BJ (cell line): ENCODE data around the gene TPH2. TPM values are rescaled to one million over a fixed set of nuclear protein-coding genes. Genes with fewer than 3 reads are reported as not detected.

Experiments
- CTCF ChIA-PET: fragments of 350-600 bp; formaldehyde crosslinking; extraction: SDS; loops from one replicate; lab custom pipeline; 2021; ENCODE audit warnings: antibody characterized with exemption, inconsistent platforms; lab: Yijun Ruan, JAX
- POLR2A ChIA-PET: fragments of 300-600 bp; sonication (Branson Sonifier 250); formaldehyde crosslinking; extraction: SDS; loops from one replicate; lab custom pipeline; 2021; ENCODE audit warnings: antibody characterized with exemption; lab: Charles Lee
- DNase-seq: peaks from one replicate; pipeline ENCODE4 v3.0.0-alpha.2; 2011; ENCODE audit warnings: low read depth
- H3K27me3 ChIP-seq: 2 replicates; pipeline ENCODE4 v1.6.0; 2011; ENCODE audit warnings: low read length; ENCODE audit not compliant: control insufficient read depth, insufficient read depth
- H3K36me3 ChIP-seq: 2 replicates; pipeline ENCODE4 v1.5.1; 2011; ENCODE audit warnings: low read length; ENCODE audit not compliant: control insufficient read depth, insufficient read depth
- H3K4me3 ChIP-seq: 2 replicates; pipeline ENCODE4 v1.5.1; 2011; ENCODE audit warnings: low read depth, mild to moderate bottlenecking, control low read depth, low read length
- polyA plus RNA-seq: library from polyadenylated mRNA; depleted of rRNA; stranded (reverse); fragments of >200 nt; gene quantifications from 2 replicates; pipeline ENCODE4 v1.2.3, GENCODE V29; 2011
- TF ChIP-seq, protein P1 (sequence below): IDR thresholded peaks from 2 replicates; pipeline ENCODE4 v1.5.1; 2011; ENCODE audit warnings: low read depth, mild to moderate bottlenecking, control low read depth, inconsistent platforms, low read length, moderate library complexity; ENCODE audit not compliant: insufficient read depth

TPH2 gene
- polyA plus RNA-seq, 1 experiment: not detected

DNA sequence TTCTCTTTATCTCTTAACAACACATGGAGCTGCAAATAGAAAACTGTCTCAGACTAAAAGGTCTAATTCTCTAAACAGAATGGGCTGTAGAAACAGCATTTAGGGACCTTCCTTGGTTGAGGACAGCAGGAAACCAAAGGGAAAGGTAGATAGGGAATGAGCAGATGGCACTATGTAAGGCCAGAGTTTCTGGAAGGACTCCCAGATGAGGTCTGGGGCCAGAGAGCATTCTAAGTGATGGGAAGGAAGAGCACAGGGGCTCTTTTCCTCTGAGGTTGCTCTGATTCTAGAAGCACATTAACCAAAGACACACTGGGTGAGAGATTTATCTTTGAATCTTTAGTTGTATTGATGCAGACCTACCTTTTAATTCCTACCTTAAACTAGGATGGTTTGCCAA, 79.4 kb downstream of the TPH2 start:
- POLR2A ChIA-PET: no interaction called here

DNA sequence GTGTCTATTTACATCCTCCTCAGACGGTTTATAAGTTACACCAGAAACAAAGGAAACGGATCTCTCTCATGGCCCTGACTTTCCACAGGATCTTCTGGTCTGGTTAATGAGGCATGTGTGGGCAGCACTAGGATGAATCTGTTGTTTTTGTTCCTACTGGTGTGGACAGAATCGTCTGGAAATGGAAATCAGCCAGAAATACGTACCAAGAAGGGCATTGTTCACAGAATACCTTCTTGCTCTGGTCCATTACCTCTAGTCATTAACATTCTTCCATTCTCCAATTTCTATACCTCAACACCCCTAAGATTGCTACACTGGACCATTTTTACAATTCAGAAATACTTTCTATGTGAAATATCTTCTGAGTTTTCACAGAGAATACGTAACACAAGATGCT, 86.0 kb downstream of the TPH2 start:
- Histone ChIP-seq H3K27me3 (peaks cover 1% of the 10 kb centered on the region; the same call in 1 of the 2 replicates), H3K4me3 (no peak overlapping the region), H3K36me3 (no peaks in the 10 kb centered on the region)
- no peak for DNase-seq
- POLR2A ChIA-PET: no interaction called here
- TF ChIP-seq, protein P1, sequence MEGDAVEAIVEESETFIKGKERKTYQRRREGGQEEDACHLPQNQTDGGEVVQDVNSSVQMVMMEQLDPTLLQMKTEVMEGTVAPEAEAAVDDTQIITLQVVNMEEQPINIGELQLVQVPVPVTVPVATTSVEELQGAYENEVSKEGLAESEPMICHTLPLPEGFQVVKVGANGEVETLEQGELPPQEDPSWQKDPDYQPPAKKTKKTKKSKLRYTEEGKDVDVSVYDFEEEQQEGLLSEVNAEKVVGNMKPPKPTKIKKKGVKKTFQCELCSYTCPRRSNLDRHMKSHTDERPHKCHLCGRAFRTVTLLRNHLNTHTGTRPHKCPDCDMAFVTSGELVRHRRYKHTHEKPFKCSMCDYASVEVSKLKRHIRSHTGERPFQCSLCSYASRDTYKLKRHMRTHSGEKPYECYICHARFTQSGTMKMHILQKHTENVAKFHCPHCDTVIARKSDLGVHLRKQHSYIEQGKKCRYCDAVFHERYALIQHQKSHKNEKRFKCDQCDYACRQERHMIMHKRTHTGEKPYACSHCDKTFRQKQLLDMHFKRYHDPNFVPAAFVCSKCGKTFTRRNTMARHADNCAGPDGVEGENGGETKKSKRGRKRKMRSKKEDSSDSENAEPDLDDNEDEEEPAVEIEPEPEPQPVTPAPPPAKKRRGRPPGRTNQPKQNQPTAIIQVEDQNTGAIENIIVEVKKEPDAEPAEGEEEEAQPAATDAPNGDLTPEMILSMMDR: no peak
- CTCF ChIA-PET: interaction anchor here (2.0 kb wide), 1 partner anchor 8 kb away, joined by 7 read pairs; no protein-coding TSS in a partner anchor

More for the DNA sequence above, 79.4 kb downstream of the TPH2 start:
- Histone ChIP-seq H3K27me3 (peaks cover 3% of the 10 kb centered on the region; the same call in 1 of the 2 replicates), H3K4me3 (no peak overlapping the region), H3K36me3 (no peaks in the 10 kb centered on the region)
- DNase-seq: no peak
- TF ChIP-seq, protein P1: no peak
- CTCF ChIA-PET: interaction anchor here (0.7 to 1.2 kb wide), 3 partner anchors 10 to 264 kb away, joined by 3 to 7 read pairs (median 3); no protein-coding TSS in a partner anchor

DNA sequence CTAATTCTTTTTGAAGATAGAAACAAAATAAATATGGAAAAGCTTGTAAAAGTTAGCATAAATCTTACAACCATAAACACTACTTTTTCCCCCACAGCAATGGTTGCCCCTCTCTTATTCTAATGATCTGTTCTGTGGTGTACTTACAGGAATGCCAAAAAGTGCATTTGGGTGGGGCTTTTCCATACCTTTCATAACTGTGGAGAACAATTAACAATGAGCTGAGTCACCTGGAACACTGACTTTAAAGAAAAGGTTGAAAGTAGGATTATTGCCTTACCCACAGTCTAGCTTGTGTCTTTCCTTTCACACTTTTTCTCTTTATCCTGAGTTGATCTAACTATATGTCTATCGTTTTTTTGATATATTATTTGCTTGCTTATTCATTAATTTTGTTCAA, 86.9 kb downstream of the TPH2 start:
- Histone ChIP-seq H3K36me3 (no peaks in the 10 kb centered on the region), H3K4me3 (no peak overlapping the region), H3K27me3 (peaks cover 1% of the 10 kb centered on the region; the same call in 1 of the 2 replicates)
- ChIA-PET POLR2A (no interaction called here), CTCF (interaction anchor here (2.0 kb wide), 1 partner anchor 9 kb away, joined by 7 read pairs; no protein-coding TSS in a partner anchor)
- DNase-seq: no peak
- TF ChIP-seq, protein P1: no peak

DNA sequence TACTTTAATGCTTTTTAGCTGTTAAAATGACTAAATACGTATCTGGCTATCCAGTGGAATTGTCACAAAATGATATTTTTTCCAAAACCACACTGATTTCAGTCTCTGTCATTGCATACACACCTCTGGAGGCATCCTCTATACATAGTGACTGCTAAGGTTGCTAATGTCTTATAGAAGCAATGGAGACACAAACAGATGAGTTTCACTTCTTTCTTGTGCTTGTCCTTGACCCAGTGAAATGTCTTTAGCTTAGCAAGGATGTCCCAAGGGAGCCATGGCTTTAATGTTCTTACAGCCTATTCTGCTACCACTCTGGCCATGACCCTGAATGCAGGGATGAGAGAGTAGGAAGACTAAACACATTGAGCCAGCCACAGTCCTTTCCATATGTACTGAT, 90.3 kb downstream of the TPH2 start:
- CTCF ChIA-PET: interaction anchor here (2.2 kb wide), 1 partner anchor 10 kb away, joined by 7 read pairs; no protein-coding TSS in a partner anchor
- TF ChIP-seq, protein P1: no peak
- Histone ChIP-seq H3K36me3 (no peaks in the 10 kb centered on the region), H3K4me3 (no peak overlapping the region), H3K27me3 (peaks cover 1% of the 10 kb centered on the region; the same call in 1 of the 2 replicates)
- no peak for DNase-seq
- POLR2A ChIA-PET: no interaction called here

DNA sequence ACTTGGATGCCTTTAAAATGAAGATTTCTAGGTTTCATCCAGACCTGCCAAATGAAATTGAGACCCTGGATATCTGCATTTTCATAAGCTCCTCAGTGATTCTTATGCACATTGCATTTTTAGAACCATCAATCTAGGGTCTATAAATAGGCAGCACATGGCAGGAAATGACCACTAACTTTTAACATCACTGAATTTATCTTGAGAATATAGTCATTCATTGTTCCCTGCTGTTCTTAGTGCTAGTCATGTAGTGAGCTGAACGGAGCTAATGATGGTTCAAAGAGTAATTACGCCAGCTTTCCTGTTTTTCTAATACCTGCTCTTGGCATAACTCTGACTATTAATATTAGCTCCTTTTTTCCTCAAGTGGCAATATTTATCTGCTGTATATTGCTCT, 91.6 kb downstream of the TPH2 start:
- TF ChIP-seq, protein P1: no peak
- Histone ChIP-seq H3K36me3 (no peaks in the 10 kb centered on the region), H3K27me3 (peaks cover 1% of the 10 kb centered on the region; the same call in 1 of the 2 replicates), H3K4me3 (no peak overlapping the region)
- ChIA-PET POLR2A (no interaction called here), CTCF (interaction anchor here (0.6 to 1.0 kb wide), 4 partner anchors 12 to 449 kb away, joined by 3 to 4 read pairs (median 3); no protein-coding TSS in a partner anchor)
- no peak for DNase-seq
